Stomach (tissue), 9 donors: ENCODE measurements around the gene OR2J1. TPM values are rescaled to one million over a fixed set of nuclear protein-coding genes. Genes with fewer than 3 reads are reported as not detected.
"Not testable (repeated sequence)": the region's sequence is repeated elsewhere in the genome, so short reads cannot be mapped to it uniquely, and the experiment has no call there.

ENCODE experiments used
- DNase-seq, 2 donors: peaks; one replicate each; pipeline versions ENCODE4 v3.0.0 to v3.0.0-alpha.2; 2013 to 2019
- H3K27ac ChIP-seq, 5 donors: fragments of 200-600 bp in 4 of 5; sonication (generic) in 4 of 5; one replicate each; pipeline ENCODE4 v1.5.1; 2013 to 2019; ENCODE audit warnings: mild to moderate bottlenecking in 1 of 5, moderate library complexity in 1 of 5
- H3K27me3 ChIP-seq, 3 donors: fragments of 200-600 bp; sonication (generic); one replicate each; pipeline ENCODE4 v1.5.1; 2017 to 2019; ENCODE audit warnings: mixed run types in 1 of 3
- H3K36me3 ChIP-seq, 4 donors: fragments of 200-600 bp; sonication (generic); 1 replicate in 3 of 4; 2 replicates in 1 of 4; pipeline ENCODE4 v1.5.1; 2016 to 2019
- H3K4me1 ChIP-seq, 4 donors: fragments of 200-600 bp; sonication (generic); one replicate each; pipeline ENCODE4 v1.5.1; 2016 to 2019
- H3K4me3 ChIP-seq, 4 donors: fragments of 200-600 bp; sonication (generic) in 3 of 4; one replicate each; pipeline ENCODE4 v1.5.1; 2016 to 2019; ENCODE audit warnings: mild to moderate bottlenecking in 1 of 4
- H3K9me3 ChIP-seq, 4 donors: fragments of 200-600 bp; sonication (generic); one replicate each; pipeline ENCODE4 v1.5.1; 2016 to 2019
- EP300 ChIP-seq: sonication (generic); formaldehyde crosslinking; IDR thresholded peaks from one replicate; pipeline ENCODE4 v1.6.1; 2017; ENCODE audit warnings: antibody characterized with exemption
- POLR2A ChIP-seq, 4 donors: fragments of 450-650 bp; IDR thresholded peaks; one replicate each; pipeline ENCODE4 v1.6.1; 2016; ENCODE audit warnings: antibody characterized with exemption in 4 of 4, control low read depth in 2 of 4, mild to moderate bottlenecking in 1 of 4, moderate library complexity in 1 of 4
- POLR2AphosphoS5 ChIP-seq, 3 donors: sonication (generic); formaldehyde crosslinking; IDR thresholded peaks; one replicate each; pipeline ENCODE4 v1.6.1; 2016; ENCODE audit warnings: antibody characterized with exemption in 3 of 3
- WGBS, 5 donors: extraction: QIAGEN DNeasy Blood & Tissue Kit in 3 of 5; methylation state at CpG; one replicate each; pipeline versions ENCODE4 v1.1.5 to v1.1.7; 2013 to 2018; 5-methylcytosine and 5-hydroxymethylcytosine counted together
- intact Hi-C: fragments of 100-400 bp; cut with DNase I; formaldehyde crosslinking; loops from one replicate; pipeline ENCODE4 v1.15.1; 2023; ENCODE audit warnings: low total_unique reads
- polyA plus RNA-seq, 3 donors: library from polyadenylated mRNA; stranded (reverse); fragments of 200-250 nt; gene quantifications; one replicate each; pipeline ENCODE4 v1.2.3, GENCODE V29; 2013
- total RNA-seq, 5 donors: library from RNA; depleted of rRNA; stranded (reverse); fragments of >200 nt; gene quantifications; one replicate each; pipeline versions ENCODE4 v1.1.0 to v1.2.3, GENCODE V29; 2014 to 2016
- TF ChIP-seq, protein P1 (sequence below), 7 experiments: fragments of 450-650 bp in 4 of 7; fragments of 200-600 bp in 3 of 7; sonication (generic) in 3 of 7; IDR thresholded peaks; one replicate each; pipeline ENCODE4 v1.5.1; 2016 to 2019; ENCODE audit warnings: antibody characterized with exemption in 7 of 7, control low read depth in 2 of 7, mild to moderate bottlenecking in 1 of 7
- donor health status: healthy with polysubstance abuse.
- donor health status: Bipolar disorder and iron deficiency.
- donor health status: healthy.

OR2J1 gene
- total and polyA plus RNA-seq, 8 donors, result not detected

DNA sequence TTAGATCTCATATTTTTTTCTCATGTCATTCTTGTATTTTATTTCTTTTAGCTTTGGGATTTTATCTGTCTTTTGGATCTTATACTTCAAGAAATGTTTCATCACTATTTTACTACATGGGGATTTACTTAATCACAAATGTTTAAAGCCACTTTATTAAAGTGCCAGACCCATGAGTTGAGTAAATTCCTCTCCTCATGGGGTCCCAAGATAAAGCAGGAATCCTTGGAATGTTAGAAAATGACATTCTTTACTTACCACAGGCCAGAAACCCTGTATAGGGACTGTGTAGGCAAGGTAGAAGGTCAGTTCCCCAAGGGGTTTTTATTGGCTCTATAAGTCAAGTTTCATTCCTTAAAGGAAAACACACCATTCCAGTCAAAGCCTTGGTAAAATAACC lies 43.0 kb downstream of the OR2J1 start:
- Histone ChIP-seq H3K4me3 (no peak overlapping the region), H3K4me1 (no peaks in the 10 kb centered on the region), H3K9me3 (peaks cover 0 to 10% (median 4%) of the 10 kb centered on the region in 4 donors), H3K36me3 (no peaks in the 10 kb centered on the region), H3K27me3 (no peaks in the 10 kb centered on the region), H3K27ac (no peak overlapping the region)
- intact Hi-C loops, result no loop called here
- TF ChIP-seq EP300 (no peak), POLR2AphosphoS5 (IDR thresholded peaks at IDR 0.05) (no peak), POLR2A (IDR thresholded peaks at IDR 0.05) (no peak)
- TF ChIP-seq, protein P1, sequence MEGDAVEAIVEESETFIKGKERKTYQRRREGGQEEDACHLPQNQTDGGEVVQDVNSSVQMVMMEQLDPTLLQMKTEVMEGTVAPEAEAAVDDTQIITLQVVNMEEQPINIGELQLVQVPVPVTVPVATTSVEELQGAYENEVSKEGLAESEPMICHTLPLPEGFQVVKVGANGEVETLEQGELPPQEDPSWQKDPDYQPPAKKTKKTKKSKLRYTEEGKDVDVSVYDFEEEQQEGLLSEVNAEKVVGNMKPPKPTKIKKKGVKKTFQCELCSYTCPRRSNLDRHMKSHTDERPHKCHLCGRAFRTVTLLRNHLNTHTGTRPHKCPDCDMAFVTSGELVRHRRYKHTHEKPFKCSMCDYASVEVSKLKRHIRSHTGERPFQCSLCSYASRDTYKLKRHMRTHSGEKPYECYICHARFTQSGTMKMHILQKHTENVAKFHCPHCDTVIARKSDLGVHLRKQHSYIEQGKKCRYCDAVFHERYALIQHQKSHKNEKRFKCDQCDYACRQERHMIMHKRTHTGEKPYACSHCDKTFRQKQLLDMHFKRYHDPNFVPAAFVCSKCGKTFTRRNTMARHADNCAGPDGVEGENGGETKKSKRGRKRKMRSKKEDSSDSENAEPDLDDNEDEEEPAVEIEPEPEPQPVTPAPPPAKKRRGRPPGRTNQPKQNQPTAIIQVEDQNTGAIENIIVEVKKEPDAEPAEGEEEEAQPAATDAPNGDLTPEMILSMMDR (IDR thresholded peaks at IDR 0.05), result no peak
- DNase-seq, result no peak

DNA sequence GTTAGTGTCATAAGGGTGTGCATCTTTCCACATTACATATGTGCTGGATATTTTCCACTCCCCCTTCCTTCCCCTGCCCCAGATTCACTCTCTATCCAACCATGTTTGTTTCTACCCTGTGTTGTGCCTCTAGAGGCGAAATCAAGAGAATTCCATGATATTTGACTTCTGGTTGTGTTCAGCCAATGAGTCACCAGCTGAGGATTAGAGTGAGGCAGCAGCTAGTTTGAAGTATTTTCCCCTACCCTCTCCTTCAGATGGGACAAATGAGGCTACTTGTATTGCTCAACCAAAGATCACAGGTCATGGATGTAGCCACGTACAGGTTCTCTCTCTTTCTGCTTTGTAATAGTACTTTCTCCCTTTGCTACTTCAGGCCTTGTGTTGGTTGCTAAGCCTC lies 46.9 kb downstream of the OR2J1 start:
- Histone ChIP-seq H3K27me3 (no peaks in the 10 kb centered on the region), H3K4me3 (no peak overlapping the region), H3K9me3 (peaks cover 0 to 19% (median 4%) of the 10 kb centered on the region in 4 donors), H3K4me1 (no peaks in the 10 kb centered on the region), H3K36me3 (no peaks in the 10 kb centered on the region), H3K27ac (no peak overlapping the region)
- no peak for DNase-seq
- WGBS, 5 donors, result 44 to 60% (median 55%) methylated on average over 2 of the region's 2 CpGs
- intact Hi-C loops, result no loop called here
- no peak for TF ChIP-seq POLR2A (IDR thresholded peaks at IDR 0.05)
- TF ChIP-seq EP300, result no peak
- TF ChIP-seq POLR2AphosphoS5 (IDR thresholded peaks at IDR 0.05), result no peak
- TF ChIP-seq, protein P1 (IDR thresholded peaks at IDR 0.05), result no peak

DNA sequence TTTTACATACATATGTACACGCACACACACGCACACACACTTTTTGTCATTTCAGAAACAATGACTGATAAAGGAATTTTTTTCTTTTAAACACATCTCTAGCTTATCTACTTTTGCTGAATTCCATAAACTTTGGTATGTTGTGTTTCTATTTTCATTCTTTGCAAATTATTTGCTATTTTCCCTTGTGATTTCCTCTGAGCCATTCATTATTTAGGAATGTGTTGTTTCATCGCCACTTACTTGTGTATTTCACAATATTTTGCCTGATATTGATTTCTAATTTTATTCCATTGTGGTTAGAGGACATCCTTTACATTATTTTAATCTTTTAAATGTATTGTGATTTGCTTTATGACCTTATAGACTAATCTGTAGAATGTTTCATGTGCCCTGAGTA lies 47.8 kb downstream of the OR2J1 start:
- H3K27me3 ChIP-seq, result no peaks in the 10 kb centered on the region
- DNase-seq, result no peak
- WGBS, 5 donors, result 77 to 96% (median 92%) methylated on average over 3 of the region's 3 CpGs
- no peak overlapping the region for H3K27ac ChIP-seq
- TF ChIP-seq, protein P1 (IDR thresholded peaks at IDR 0.05), result no peak
- TF ChIP-seq POLR2AphosphoS5 (IDR thresholded peaks at IDR 0.05), result no peak
- TF ChIP-seq POLR2A (IDR thresholded peaks at IDR 0.05), result no peak
- no peak for TF ChIP-seq EP300
- H3K36me3 ChIP-seq, result no peaks in the 10 kb centered on the region
- H3K4me1 ChIP-seq, result no peaks in the 10 kb centered on the region
- peaks cover 0 to 19% (median 4%) of the 10 kb centered on the region in 4 donors for H3K9me3 ChIP-seq
- intact Hi-C loops, result no loop called here
- no peak overlapping the region for H3K4me3 ChIP-seq

DNA sequence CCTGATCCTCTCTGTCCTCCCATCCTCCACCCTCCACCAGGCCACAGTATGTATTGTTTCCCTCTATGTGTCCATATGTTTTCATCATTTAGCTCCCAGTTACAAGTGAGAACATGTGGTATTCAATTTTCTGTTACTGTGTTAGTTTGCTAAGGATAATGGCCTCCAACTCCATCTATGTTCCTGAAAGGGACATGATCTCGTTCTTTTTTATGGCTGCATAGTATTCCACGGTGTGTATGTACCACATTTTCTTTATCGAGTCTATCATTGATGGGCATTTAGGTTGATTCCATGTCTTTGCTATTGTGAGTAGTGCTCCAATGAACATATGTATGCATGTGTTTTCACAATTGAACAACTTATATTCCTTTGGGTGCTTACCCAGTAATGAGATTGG lies 50.2 kb downstream of the OR2J1 start:
- H3K36me3 ChIP-seq, intact Hi-C loops, H3K9me3 ChIP-seq, DNase-seq, H3K27me3 ChIP-seq, H3K4me1 ChIP-seq, H3K4me3 ChIP-seq, H3K27ac ChIP-seq: not testable (repeated sequence)
- WGBS, 5 donors, result 69 to 78% (median 70%) methylated on average over 3 of the region's 3 CpGs

Other genes with a start within 250 kb of the OR2J1 start
- gene TRIM27, start 175.5 kb upstream of the OR2J1 start, total RNA-seq, result 100 to 1,000 TPM in 1 of 5 donors, 10 to 100 TPM in 4; 59.1 to 102 (median 77.7) TPM
- gene TRIM27, start 175.5 kb upstream of the OR2J1 start, polyA plus RNA-seq, result 10 to 100 TPM; 24.2 to 33.5 (median 31.6) TPM
- gene ZNF311, start 94.2 kb upstream of the OR2J1 start, total RNA-seq, result 1 to 10 TPM in 2 of 5 donors, under 1 TPM in 2, not detected in 1; 0.72 to 6.7 (median 1.5) TPM
- gene ZNF311, start 94.2 kb upstream of the OR2J1 start, polyA plus RNA-seq, result 1 to 10 TPM in 1 of 3 donors, under 1 TPM in 2; 0.50 to 1.2 (median 0.61) TPM
- gene OR2W1, start 54.3 kb upstream of the OR2J1 start, total RNA-seq, result not detected
- not detected for gene OR2W1, start 54.3 kb upstream of the OR2J1 start, polyA plus RNA-seq
- gene OR2B3, start 12.2 kb upstream of the OR2J1 start, total RNA-seq, result not detected
- not detected for gene OR2B3, start 12.2 kb upstream of the OR2J1 start, polyA plus RNA-seq
- not detected for gene OR2J3, start 8.6 kb downstream of the OR2J1 start, total RNA-seq
- gene OR2J3, start 8.6 kb downstream of the OR2J1 start, polyA plus RNA-seq, result not detected
- gene OR2J2, start 71.4 kb downstream of the OR2J1 start, total RNA-seq, result not detected
- gene OR2J2, start 71.4 kb downstream of the OR2J1 start, polyA plus RNA-seq, result not detected
- gene OR14J1, start 202.2 kb downstream of the OR2J1 start, total RNA-seq, result under 1 TPM in 1 of 5 donors, not detected in 4; 0.18 TPM
- not detected for gene OR14J1, start 202.2 kb downstream of the OR2J1 start, polyA plus RNA-seq